NCI-H2029 (cell line): ENCODE measurements around the gene GRAMD1B.
"Not testable (repeated sequence)": the region's sequence is repeated elsewhere in the genome, so short reads cannot be mapped to it uniquely, and the experiment has no call there.

ENCODE experiments used
- DNase-seq: peaks from one replicate; lab custom pipeline; 2025; lab: John Stamatoyannopoulos, UW

Gene GRAMD1B

DNA sequence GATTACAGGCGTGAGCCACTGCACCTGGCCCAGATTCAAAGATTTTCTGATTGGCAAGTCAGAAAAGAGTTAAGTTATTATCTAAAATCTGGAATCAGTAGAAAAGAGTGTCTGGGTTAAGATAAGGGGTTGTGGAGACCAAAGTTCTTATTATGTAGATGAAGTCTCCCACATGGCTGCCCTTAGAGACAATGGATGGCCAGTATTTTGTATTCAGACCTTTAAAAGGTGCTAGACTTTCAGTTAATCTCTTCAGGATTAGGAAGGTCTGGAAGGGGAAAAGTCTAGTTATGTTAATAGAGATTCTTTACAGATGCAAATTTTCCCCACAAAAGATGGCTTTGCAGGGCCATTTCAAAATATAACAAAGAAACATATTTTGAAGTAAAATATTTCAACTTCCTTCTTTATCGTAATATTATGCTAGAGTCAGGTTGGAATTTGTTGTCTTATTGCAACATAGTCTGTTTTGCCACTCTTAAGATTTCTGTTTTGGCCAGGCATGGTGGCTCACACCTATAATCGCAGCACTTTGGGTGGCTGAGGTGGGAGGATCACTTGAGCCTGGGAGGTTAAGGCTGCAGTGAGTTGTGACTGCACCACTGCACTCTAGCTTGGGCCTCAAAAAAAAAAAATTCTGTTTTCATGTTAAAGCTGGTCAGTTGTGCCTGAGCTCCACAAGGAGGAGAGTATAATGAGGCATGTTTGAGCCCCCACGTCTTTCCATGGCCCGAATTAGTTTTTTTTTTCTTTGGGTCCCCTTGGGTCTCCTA, 14.0 kb downstream of the GRAMD1B start:
- DNase-seq = no peak

GRCh38 chr11:123448823-123449222, 18.8 kb downstream of the GRAMD1B start:
- DNase-seq = peak; percentile 27

GRCh38 chr11:123449436-123449835, 19.4 kb downstream of the GRAMD1B start:
- no peak for DNase-seq

DNA sequence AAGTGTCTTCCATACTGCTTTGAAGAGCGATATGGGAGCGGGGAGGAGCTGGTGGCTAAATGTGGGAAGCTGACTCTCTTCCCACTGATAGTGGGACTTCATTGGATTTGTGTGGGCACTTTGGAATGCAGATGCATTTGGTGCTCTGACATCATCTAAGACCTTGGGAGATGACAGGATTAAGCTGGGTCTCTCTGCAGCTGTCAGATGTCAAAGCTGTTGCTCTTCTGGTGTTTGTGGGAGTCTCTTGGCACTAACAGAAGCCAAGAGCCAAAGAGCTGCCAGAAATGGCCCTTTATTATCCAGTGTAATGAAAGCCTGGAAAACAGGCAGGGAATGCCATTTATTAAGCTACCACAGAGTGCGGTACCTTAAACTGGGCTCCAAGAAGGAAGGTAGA, 20.6 kb downstream of the GRAMD1B start:
- DNase-seq = no peak

- peak; percentile 49 for DNase-seq
Observed at GRCh38 chr11:123451183-123451781, 21.2 kb downstream of the GRAMD1B start.

DNA sequence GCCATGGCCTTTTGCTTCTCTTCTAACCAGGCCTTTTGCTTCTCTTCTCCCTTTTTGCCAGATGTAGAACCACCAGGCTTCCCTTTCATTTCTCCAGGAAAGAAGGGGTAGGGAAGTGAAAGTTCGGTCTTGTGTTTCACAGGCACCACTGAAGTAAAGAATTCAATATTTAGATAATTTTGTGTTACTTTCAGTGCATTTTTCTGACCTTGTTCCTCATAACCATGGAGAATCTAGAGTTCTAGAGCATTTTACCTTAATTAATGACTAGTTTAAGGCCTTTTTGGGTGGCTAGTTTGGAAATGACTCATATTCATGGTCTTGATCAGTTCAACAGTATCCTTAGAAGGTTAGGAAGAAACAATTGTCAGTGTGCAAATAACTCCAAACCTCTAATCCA, 22.7 kb downstream of the GRAMD1B start:
- no peak for DNase-seq

DNA sequence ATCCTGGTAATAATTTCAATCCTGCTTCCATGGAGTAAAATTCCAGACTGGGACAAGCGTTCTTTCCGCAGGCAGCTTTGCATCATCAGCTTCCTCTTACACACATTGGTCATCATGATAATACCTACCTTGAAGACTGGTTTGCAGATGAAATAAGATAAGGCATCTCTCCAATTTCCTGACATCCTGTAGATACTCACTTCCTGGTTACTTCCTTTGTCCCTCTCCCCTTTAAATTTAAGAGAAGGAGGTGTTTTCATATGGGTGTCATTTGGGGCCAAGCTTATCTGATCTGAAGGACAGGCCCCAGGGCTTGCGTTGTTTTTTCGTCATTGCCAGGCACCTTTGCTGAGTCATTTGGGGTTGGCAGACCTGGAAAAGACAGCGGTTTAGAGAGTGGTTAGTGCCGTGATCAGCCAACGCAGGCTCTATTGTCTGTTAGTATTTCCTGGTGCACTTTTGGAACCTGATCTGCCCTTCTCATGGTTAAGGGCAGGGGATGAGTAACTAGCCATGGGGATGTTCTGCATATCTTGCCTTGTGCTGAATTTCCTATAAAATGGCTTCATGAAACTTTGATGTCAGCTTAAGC, 24.1 kb downstream of the GRAMD1B start:
- peak; percentile 90 for DNase-seq

DNA sequence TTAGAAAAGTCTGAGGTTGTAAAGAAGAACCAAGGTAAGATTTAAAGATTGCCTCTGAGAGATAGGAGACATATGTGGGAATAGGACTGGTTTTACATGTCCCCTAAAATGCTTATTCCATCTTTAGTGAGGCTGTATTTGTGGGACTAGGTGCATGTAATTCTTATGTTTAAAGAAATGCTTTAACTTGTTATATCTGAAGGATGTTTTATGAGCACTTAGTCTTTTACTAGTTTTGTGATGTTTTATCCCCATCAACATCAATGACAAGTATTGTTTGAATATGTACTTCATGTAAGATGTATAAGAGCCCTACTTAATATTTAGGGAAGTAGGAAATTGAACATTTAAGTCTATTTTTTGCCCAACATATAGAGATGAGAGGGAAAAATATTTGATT, 24.7 kb downstream of the GRAMD1B start:
- DNase-seq = no peak

- not testable (repeated sequence) for DNase-seq
Observed at GRCh38 chr11:123456448-123456847, 26.4 kb downstream of the GRAMD1B start.

DNA sequence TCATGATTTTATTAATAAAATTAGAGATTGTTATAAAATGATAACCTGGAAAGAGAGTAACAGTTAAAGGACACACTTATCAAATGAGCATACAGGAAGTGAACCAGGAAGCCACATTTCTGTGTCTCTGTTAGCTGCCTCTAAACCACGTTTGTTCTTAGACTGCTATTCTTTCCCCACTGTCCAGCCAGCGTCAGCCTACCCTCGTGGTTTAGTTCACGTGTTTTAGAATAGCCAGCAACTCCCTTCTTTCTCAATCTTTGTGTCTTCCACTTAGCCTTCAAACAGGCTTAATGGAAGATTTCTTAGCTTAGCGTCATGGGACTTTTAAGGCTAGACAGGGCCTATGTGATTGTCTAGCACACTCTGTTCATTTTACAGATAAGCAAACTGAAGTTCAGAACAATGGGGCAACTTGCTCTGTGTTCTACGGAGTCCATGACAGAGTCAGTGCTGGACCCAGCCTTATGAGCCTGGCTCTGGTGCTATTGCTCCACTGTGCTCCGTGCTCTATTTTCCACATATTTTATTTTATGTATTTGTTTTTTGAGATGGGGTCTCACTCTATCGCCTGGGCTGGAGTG, 27.2 kb downstream of the GRAMD1B start:
- no peak for DNase-seq

- DNase-seq = no peak
Observed at GRCh38 chr11:123458501-123458900, 28.4 kb downstream of the GRAMD1B start.

DNA sequence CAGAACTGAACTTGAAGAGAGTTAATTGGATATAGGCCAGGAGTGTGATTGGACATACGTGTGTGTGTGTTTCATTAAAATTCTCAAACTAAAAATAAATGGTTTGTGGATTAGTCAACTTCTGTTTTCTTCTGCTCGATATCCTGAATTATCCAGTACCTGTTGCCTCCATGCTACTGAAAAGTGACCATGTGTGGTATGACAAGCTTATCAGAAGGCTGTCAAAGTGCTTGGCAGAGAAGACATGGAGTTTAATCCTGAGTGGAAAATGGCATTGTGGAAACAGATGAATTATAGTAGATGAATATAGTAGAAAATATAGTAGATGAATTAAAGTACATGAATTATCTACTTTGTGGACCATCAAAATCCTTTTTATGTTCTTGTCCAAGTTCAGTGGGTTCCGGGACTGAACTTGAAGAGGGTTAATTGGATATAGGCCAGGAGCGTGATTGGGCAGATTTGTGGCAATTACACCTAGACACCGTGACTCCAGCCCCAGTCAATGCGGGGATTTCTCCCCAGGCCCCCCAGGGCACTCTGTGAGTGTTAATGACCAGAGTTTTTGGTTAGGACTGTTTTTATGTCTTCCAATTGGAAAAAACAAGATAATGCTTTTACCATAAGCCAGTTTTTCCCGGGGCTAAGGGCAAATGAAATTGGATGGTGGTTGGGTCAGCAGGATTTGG, 30.1 kb downstream of the GRAMD1B start:
- DNase-seq = no peak

DNA sequence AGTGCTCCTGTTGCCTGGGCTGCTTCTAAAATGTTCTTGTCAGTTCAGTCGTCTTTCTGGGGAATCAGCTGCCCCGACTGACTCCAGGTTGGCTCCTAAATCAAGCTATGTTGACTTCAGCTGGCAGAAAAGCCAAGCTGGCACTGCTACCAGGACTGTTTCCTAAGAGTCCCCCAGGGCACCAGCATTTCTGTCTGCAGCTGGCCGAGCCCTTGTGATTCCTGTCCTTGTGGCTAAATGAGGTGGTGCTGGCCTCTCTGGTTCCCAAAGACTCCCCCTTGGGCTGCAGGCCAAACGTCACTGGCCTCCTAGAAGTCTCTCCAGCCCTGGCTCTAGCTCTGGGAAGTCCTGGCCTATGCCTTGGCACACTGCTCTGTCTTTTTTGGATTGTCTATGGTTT, 31.1 kb downstream of the GRAMD1B start:
- DNase-seq = no peak

DNA sequence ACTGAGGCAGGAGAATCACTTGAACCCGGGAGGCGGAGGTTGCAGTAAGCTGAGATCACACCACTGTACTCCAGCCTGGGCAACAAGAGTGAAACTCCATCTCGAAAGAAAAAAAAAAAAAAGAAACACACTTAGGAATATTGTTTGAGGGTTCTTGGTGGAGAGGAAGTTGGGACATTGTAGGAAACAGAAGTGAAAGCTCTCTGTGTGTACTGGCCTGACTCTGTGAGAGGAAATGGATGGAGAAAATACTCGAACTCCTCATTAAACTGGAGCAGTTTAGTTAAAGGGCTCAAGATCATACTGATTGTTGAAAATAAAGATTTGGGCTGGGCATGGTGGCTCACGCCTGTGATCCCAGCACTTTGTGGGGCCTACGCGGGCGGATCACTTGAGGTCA, 35.6 kb downstream of the GRAMD1B start:
- DNase-seq = not testable (repeated sequence)

GRCh38 chr11:123466172-123466571, 36.1 kb downstream of the GRAMD1B start:
- DNase-seq = not testable (repeated sequence)

DNA sequence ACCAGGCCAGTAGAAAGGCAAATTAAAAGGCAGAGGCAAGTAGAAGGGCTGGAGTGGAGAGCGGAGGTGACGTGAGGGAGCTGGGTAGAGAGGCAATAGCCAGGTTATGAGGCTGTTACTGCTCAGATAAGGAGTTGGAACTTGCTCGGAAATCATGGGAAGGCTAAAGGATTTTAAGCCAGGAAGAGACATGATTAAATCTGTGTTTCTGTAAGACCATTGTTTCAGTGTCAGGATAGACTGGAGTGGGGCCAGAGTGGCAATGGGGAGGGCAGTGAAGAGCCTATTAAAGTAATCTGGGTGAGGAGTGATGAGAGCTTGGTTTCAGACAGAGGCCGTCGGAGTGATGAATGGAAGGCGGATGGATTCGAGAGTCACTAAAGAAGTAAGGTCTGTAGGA, 39.0 kb downstream of the GRAMD1B start:
- no peak for DNase-seq

GRCh38 chr11:123469586-123469985, 39.5 kb downstream of the GRAMD1B start:
- no peak for DNase-seq

DNA sequence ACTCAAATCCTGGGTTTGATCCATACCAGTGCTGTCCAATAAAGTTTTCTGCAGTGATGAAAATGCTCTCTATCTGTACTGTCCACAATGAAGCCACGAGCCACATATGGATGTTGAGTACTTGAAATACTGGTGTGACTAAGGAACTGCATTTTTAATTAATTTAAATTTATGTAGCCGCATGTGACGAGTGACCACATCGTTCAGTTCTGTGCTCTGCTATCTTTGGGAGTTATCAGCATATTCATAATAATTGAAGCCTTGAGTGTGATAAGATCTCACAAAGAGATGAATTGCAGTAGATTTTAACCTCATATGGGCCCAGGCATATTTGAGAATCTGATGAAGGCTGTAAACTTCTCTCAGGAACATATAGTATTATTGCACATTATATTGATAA, 40.8 kb downstream of the GRAMD1B start:
- no peak for DNase-seq

DNA sequence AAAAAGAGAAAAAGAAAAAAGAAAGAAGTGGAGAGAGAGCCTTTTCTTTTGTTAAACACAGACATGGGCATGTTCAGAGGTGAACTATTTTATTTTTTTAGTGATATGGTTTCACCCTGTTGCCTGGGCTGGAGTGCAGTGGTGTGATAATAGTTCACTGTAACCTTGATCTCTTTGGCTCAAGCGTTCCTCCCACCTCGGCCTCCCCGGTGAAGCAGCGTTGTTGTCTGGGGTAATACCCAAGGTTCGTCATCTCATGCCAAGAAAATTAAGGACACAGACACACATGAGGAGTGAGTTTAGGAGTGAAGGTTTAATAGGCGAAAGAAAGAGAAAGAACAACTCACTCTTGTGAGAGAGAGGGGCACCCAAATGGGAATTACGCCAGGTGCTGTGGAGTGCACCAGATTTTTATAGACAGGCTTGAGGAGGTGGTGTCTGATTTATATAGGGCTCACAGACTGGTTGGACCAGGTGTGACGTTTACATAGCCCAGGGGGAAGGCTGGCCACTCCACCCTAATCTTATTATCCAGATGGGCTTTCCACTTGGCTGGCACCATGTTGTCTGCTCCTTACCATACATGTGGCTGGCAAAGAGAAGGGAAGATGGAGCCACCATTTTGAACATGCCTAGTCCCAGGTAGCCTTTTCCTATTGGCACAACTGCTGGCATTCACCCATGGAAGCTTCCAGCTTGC, 42.3 kb downstream of the GRAMD1B start:
- DNase-seq = peak; percentile 65

- DNase-seq = no peak
Observed at GRCh38 chr11:123473941-123474677, 44.0 kb downstream of the GRAMD1B start.

DNA sequence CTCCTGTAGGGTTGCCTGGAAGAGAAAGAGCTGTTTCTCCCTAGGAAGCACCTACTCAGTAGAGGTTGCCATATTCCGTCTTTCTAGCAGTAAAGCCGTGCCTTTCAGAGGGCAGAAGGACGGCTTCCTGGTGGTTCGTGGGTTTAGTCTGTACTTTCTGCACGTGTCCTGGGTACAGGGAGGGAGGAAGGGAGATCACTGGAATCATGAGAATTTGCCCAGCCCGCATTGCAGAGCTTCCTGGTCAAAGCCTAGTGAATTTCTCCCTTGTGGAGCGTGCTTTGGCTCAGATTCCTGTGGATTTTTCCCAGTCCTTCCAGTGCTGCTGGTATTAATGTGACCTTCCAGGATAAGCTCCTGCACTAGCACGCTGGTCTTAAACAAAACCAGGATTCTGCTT, 44.9 kb downstream of the GRAMD1B start:
- DNase-seq = no peak
